CD14-positive monocyte (primary cell): ENCODE results near the gene GPATCH1. TPM values are rescaled to one million over a fixed set of nuclear protein-coding genes. Genes with fewer than 3 reads are reported as not detected.
"Not testable (repeated sequence)": the region's sequence is repeated elsewhere in the genome, so short reads cannot be mapped to it uniquely, and the experiment has no call there.

Source experiments
- DNase-seq, 3 donors: peaks; one replicate each; pipeline ENCODE4 v3.0.0-alpha.2; 2011 to 2022
- H2AFZ ChIP-seq: 2 replicates; pipeline ENCODE4 v1.6.0; 2012; ENCODE audit warnings: mild to moderate bottlenecking, low read depth, low read length, inconsistent platforms; ENCODE audit not compliant: insufficient read depth, poor library complexity, severe bottlenecking
- H3K27ac ChIP-seq, 2 donors: 1 replicate in 1 of 2; 2 replicates in 1 of 2; pipeline ENCODE4 v1.5.1; 2012 to 2013; ENCODE audit warnings: low read length in 2 of 2, control low read depth in 1 of 2, inconsistent platforms in 1 of 2, low read depth in 1 of 2, mild to moderate bottlenecking in 1 of 2
- H3K27me3 ChIP-seq, 2 donors: one replicate each; pipeline versions ENCODE4 v1.6.0 to v1.6.1; 2011 to 2013; ENCODE audit warnings: low read length in 2 of 2; ENCODE audit not compliant: control insufficient read depth in 2 of 2, insufficient read depth in 2 of 2
- H3K36me3 ChIP-seq, 2 donors: replicated peaks in 1 of 2; 1 replicate in 1 of 2; 2 replicates in 1 of 2; pipeline versions ENCODE4 v1.5.1 to v1.6.1; 2012 to 2013; ENCODE audit warnings: low read length in 2 of 2, control low read depth in 1 of 2, inconsistent platforms in 1 of 2, mild to moderate bottlenecking in 1 of 2; ENCODE audit not compliant: insufficient read depth in 2 of 2, control insufficient read depth in 1 of 2
- H3K4me1 ChIP-seq, 2 donors: 1 replicate in 1 of 2; 2 replicates in 1 of 2; pipeline versions ENCODE4 v1.5.1 to v1.6.1; 2012 to 2013; ENCODE audit warnings: low read length in 2 of 2, control low read depth in 1 of 2, inconsistent platforms in 1 of 2, mild to moderate bottlenecking in 1 of 2, moderate library complexity in 1 of 2; ENCODE audit not compliant: insufficient read depth in 2 of 2, control insufficient read depth in 1 of 2
- H3K4me2 ChIP-seq: replicated peaks from 2 replicates; pipeline ENCODE3; 2012; ENCODE audit warnings: low read length, moderate library complexity, mild to moderate bottlenecking; ENCODE audit not compliant: poor library complexity, severe bottlenecking; ENCODE audit errors: extremely low read depth
- H3K4me3 ChIP-seq, 3 experiments: fragments of 200-600 bp in 1 of 3; sonication (generic) in 1 of 3; replicated peaks in 1 of 3; 1 replicate in 2 of 3; 2 replicates in 1 of 3; pipeline ENCODE4 v1.5.1; 2011 to 2013; ENCODE audit warnings: low read length in 3 of 3, mild to moderate bottlenecking in 3 of 3, control low read depth in 2 of 3, low read depth in 2 of 3, inconsistent platforms in 1 of 3, moderate library complexity in 1 of 3
- H3K79me2 ChIP-seq: 2 replicates; pipeline ENCODE4 v1.6.0; 2012; ENCODE audit warnings: mild to moderate bottlenecking, control low read depth, inconsistent platforms, low read length, moderate library complexity; ENCODE audit not compliant: insufficient read depth
- H3K9ac ChIP-seq: 2 replicates; pipeline ENCODE4 v1.6.0; 2017; ENCODE audit warnings: low read length, mild to moderate bottlenecking; ENCODE audit not compliant: insufficient read depth, poor library complexity, severe bottlenecking
- H3K9me3 ChIP-seq, 2 donors: replicated peaks in 1 of 2; 1 replicate in 1 of 2; 2 replicates in 1 of 2; pipeline versions ENCODE4 v1.5.1 to v1.6.1; 2012 to 2013; ENCODE audit warnings: low read length in 2 of 2, control low read depth in 1 of 2; ENCODE audit not compliant: control insufficient read depth in 1 of 2, insufficient read depth in 1 of 2
- H4K20me1 ChIP-seq: 2 replicates; pipeline ENCODE4 v1.6.0; 2012; ENCODE audit warnings: mild to moderate bottlenecking, low read length, control low read depth, moderate library complexity; ENCODE audit not compliant: insufficient read depth
- H3K27ac Mint-ChIP-seq, 7 donors: one replicate each; pipeline ENCODE4 v1.8.0; 2020; ENCODE audit warnings: mild to moderate bottlenecking in 7 of 7, mixed read lengths in 7 of 7, moderate library complexity in 6 of 7, inconsistent platforms in 2 of 7
- H3K27me3 Mint-ChIP-seq, 3 donors: one replicate each; pipeline ENCODE4 v1.8.0; 2021 to 2022; ENCODE audit warnings: low read depth in 3 of 3, mild to moderate bottlenecking in 3 of 3, mixed read lengths in 3 of 3, moderate library complexity in 3 of 3, inconsistent platforms in 1 of 3
- H3K36me3 Mint-ChIP-seq, 2 donors: one replicate each; pipeline ENCODE4 v1.8.0; 2020; ENCODE audit warnings: mixed read lengths in 2 of 2, inconsistent platforms in 1 of 2, mild to moderate bottlenecking in 1 of 2
- H3K4me1 Mint-ChIP-seq: one replicate; pipeline ENCODE4 v1.8.0; 2020; ENCODE audit warnings: mild to moderate bottlenecking, mixed read lengths
- H3K4me3 Mint-ChIP-seq, 2 donors: one replicate each; pipeline ENCODE4 v1.8.0; 2020; ENCODE audit warnings: mild to moderate bottlenecking in 2 of 2, mixed read lengths in 2 of 2, moderate library complexity in 1 of 2
- H3K9me3 Mint-ChIP-seq, 7 donors: one replicate each; pipeline ENCODE4 v1.8.0; 2020 to 2022; ENCODE audit warnings: mixed read lengths in 7 of 7, mild to moderate bottlenecking in 6 of 7, moderate library complexity in 6 of 7, inconsistent platforms in 2 of 7
- WGBS: methylation state at CpG from one replicate; pipeline ENCODE4 v1.1.5; 2013; ENCODE audit warnings: missing lambda C conversion rate; ENCODE audit not compliant: insufficient coverage; 5-methylcytosine and 5-hydroxymethylcytosine counted together
- intact Hi-C, 2 donors: fragments of 100-400 bp; cut with micrococcal nuclease; formaldehyde crosslinking; loops; one replicate each; pipeline versions ENCODE4 v1.15.0 to v1.15.1; 2023
- polyA plus RNA-seq, 3 donors: library from polyadenylated mRNA; depleted of rRNA in 1 of 3; unstranded in 2 of 3; stranded (reverse) in 1 of 3; fragments of 300-500 nt in 2 of 3; fragments of >200 nt in 1 of 3; fragmentation: Illumina TruSeq in 2 of 3; gene quantifications; 1 replicate in 2 of 3; 2 replicates in 1 of 3; pipeline ENCODE4 v1.2.3, GENCODE V29; 2012 to 2021
- TF ChIP-seq, protein P1 (sequence below): fragments of 200-600 bp; IDR thresholded peaks from one replicate; pipeline ENCODE4 v1.8.0; 2022; ENCODE audit warnings: antibody characterized with exemption, mild to moderate bottlenecking

Gene GPATCH1
- polyA plus RNA-seq, 3 donors = 1.4 to 6.8 (median 4.0) TPM

DNA sequence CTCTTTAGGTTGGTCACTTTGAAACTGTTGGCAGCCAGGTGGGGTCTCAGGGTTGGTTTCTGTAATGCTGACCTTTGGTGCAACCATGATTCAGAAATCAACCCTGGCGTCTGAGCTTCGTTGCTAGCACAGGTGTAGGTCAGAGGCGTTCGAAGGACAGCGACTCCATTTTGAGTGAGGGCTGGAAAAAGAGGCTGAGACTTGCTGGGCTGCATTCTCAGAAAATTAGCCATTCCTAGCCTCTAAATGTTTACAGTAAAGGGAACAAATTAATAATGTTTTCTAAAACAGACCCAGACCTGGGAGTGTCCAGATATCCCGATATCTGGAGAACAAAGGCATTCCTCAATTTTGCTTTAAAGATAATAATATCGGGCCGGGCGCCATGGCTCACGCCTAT, 45.5 kb upstream of the GPATCH1 start:
- no peaks in the 10 kb centered on the region for H3K36me3 Mint-ChIP-seq
- H3K9ac ChIP-seq = no peak overlapping the region
- no peak overlapping the region for H3K27ac Mint-ChIP-seq
- no peaks in the 10 kb centered on the region for H3K79me2 ChIP-seq
- H3K9me3 ChIP-seq = no peaks in the 10 kb centered on the region
- TF ChIP-seq, protein P1, sequence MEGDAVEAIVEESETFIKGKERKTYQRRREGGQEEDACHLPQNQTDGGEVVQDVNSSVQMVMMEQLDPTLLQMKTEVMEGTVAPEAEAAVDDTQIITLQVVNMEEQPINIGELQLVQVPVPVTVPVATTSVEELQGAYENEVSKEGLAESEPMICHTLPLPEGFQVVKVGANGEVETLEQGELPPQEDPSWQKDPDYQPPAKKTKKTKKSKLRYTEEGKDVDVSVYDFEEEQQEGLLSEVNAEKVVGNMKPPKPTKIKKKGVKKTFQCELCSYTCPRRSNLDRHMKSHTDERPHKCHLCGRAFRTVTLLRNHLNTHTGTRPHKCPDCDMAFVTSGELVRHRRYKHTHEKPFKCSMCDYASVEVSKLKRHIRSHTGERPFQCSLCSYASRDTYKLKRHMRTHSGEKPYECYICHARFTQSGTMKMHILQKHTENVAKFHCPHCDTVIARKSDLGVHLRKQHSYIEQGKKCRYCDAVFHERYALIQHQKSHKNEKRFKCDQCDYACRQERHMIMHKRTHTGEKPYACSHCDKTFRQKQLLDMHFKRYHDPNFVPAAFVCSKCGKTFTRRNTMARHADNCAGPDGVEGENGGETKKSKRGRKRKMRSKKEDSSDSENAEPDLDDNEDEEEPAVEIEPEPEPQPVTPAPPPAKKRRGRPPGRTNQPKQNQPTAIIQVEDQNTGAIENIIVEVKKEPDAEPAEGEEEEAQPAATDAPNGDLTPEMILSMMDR = no peak
- peaks cover 0 to 4% of the 10 kb centered on the region in 2 donors for H3K27me3 ChIP-seq
- H2AFZ ChIP-seq = no peak overlapping the region
- no peak overlapping the region for H3K4me3 Mint-ChIP-seq
- no peak overlapping the region for H3K4me3 ChIP-seq
- H3K36me3 ChIP-seq = no peaks in the 10 kb centered on the region
- peaks cover 8% of the 10 kb centered on the region for H3K4me1 Mint-ChIP-seq
- peaks cover 0 to 8% (median 3%) of the 10 kb centered on the region in 7 donors for H3K9me3 Mint-ChIP-seq
- no peak overlapping the region for H3K27ac ChIP-seq
- peaks cover 14 to 32% (median 18%) of the 10 kb centered on the region in 3 donors for H3K27me3 Mint-ChIP-seq
- no peaks in the 10 kb centered on the region for H4K20me1 ChIP-seq
- no peak for DNase-seq
- no peaks in the 10 kb centered on the region for H3K4me1 ChIP-seq
- 100% methylated on average over 2 of the region's 10 CpGs for WGBS
- no peak overlapping the region for H3K4me2 ChIP-seq
- intact Hi-C loops = no loop called here

DNA sequence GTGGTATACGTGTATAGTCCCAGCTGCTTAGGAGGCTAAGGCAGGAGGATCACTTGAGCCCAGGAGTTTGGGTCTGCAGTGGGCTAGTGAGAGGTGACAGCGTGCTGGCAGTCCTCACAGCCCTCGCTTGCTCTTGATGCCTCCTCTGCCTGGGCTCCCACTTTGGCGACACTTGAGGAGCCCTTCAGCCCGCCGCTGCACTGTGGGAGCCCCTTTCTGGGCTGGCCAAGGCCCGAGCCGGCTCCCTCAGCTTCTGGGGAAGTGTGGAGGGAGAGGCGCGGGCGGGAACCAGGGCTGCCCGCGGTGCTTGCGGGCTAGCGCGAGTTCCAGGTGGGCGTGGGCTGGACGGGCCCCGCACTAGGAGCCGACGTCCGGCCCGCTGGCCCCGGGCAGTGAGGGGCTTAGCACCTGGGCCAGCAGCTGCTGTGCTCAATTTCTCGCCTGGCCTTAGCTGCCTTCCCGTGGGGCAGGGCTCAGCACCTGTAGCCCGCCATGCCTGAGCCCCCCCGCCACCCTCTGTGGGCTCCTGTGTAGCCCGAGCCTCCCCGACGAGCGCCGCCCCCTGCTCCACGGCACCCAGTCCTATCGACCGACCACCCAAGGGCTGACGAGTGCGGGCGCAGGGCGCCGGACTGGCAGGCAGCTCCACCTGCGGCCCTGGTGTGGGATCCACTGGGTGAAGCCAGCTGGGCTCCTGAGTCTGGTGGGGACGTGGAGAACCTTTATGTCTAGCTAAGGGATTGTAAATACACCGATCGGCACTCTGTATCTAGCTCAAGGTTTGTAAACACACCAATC, 44.4 kb upstream of the GPATCH1 start:
- WGBS = 96% methylated on average over 26 of the region's 45 CpGs
- H3K4me3 Mint-ChIP-seq, H3K9ac ChIP-seq, H3K27me3 ChIP-seq, H3K27ac Mint-ChIP-seq, H3K4me1 ChIP-seq, H3K4me2 ChIP-seq, intact Hi-C loops, H3K27ac ChIP-seq, H3K4me3 ChIP-seq, H3K79me2 ChIP-seq, H2AFZ ChIP-seq, H3K36me3 ChIP-seq, H3K4me1 Mint-ChIP-seq, H3K9me3 Mint-ChIP-seq, DNase-seq, H3K36me3 Mint-ChIP-seq, H4K20me1 ChIP-seq, H3K9me3 ChIP-seq: not testable (repeated sequence)
- peaks cover 13 to 37% (median 16%) of the 10 kb centered on the region in 3 donors for H3K27me3 Mint-ChIP-seq

DNA sequence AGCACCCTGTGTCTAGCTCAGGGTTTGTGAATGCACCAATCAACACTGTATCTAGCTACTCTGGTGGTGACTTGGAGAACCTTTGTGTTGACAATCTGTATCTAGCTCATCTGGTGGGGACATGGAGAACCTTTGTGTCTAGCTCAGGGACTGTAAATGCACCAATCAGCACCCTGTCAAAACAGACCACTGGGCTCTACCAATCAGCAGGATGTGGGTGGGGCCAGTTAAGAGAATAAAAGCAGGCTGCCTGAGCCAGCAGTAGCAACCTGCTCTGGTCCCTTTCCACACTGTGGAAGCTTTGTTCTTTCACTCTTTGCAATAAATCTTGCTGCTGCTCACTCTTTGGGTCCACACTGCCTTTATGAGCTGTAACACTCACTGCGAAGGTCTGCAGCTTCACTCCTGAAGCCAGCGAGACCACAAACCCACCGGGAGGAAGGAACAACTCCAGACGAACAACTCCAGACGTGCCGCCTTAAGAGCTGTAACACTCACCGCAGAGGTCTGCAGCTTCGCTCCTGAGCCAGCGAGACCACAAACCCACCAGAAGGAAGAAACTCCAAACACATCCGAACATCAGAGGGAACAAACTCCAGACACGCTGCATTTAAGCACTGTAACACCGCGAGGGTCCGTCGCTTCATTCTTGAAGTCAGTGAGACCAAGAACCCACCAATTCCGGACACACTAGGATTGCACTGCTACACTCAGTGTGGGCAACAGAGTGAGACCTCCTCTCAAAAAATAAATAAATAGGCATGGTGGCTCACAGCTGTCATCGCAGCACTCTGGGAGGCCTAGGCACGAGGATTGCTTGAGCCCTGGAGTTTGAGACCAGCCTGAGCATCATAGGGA, 43.6 kb upstream of the GPATCH1 start:
- H3K9me3 Mint-ChIP-seq, H3K79me2 ChIP-seq, H3K36me3 ChIP-seq, H3K27ac ChIP-seq, intact Hi-C loops, H3K27me3 ChIP-seq, H3K9me3 ChIP-seq, DNase-seq, H3K4me2 ChIP-seq, H4K20me1 ChIP-seq, H3K4me1 ChIP-seq, H3K4me1 Mint-ChIP-seq, H3K4me3 ChIP-seq, H3K36me3 Mint-ChIP-seq: not testable (repeated sequence)
- Histone ChIP-seq H3K9ac (peak overlapping the region; percentile 21), H2AFZ (peak overlapping the region; percentile 53)
- Mint-ChIP-seq H3K4me3 (peak overlapping the region; percentile 66 to 76), H3K27me3 (peaks cover 12 to 37% (median 14%) of the 10 kb centered on the region in 3 donors), H3K27ac (peak overlapping the region in 1 of 7 donors; percentile 72)
- WGBS = 2% methylated on average over 13 of the region's 18 CpGs
